B cell (primary cell): ENCODE data around the gene MSLN.

ENCODE experiments used
- EZH2 ChIP-seq: IDR thresholded peaks from 2 replicates; pipeline ENCODE4 v1.6.1; 2012; ENCODE audit warnings: borderline replicate concordance, low read depth, mild to moderate bottlenecking, moderate library complexity, low read length; ENCODE audit not compliant: insufficient read depth, poor library complexity, severe bottlenecking
- TF ChIP-seq, protein P1 (sequence below): fragments of 200-600 bp; IDR thresholded peaks from one replicate; pipeline ENCODE4 v1.8.0; 2022; ENCODE audit warnings: antibody characterized with exemption, mild to moderate bottlenecking

DNA sequence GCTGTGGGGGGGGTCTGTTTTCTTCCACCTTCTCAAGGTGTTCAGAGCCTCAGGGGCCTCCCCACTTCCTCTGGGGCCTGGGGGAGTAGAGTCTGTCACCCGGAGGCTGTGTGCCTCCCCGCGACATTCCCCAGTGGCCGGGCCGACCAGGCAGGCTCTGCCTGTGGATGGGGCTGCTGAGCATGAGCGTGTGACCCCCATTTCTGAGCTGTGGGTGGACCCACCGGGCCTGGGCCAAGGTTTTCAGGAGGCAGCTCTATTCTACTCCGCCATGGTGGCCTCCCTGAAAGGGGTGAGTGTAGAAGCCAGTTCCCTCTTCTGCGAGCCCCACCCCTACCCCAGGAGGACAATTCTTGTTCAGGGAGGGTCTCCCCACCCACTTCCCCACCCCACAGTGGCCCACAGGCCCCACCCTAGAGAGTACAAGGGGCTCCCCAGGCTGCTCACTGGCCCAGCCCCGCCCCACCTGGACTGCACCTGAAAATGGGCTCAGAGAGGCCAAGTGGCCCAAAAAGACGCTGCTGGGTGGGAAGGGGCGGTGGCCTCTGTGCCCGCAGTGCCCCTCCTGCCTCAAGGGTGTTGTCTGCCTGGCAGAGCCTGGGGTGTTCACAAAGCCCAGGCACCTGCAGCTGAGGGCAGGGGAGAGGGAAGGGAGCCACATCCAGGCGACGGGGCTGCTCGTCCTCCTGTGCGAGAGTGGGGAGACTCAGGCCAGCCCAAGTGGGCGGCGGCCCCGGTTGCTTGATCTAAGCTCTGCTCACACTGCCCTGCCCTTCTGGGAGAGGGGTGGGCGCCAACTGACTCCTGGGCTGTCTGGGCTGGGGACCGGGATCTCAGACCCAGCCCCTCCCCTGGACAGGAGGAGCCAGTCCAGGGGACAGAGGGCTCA is 1.3 kb downstream of the MSLN start:
- TF ChIP-seq, protein P1, sequence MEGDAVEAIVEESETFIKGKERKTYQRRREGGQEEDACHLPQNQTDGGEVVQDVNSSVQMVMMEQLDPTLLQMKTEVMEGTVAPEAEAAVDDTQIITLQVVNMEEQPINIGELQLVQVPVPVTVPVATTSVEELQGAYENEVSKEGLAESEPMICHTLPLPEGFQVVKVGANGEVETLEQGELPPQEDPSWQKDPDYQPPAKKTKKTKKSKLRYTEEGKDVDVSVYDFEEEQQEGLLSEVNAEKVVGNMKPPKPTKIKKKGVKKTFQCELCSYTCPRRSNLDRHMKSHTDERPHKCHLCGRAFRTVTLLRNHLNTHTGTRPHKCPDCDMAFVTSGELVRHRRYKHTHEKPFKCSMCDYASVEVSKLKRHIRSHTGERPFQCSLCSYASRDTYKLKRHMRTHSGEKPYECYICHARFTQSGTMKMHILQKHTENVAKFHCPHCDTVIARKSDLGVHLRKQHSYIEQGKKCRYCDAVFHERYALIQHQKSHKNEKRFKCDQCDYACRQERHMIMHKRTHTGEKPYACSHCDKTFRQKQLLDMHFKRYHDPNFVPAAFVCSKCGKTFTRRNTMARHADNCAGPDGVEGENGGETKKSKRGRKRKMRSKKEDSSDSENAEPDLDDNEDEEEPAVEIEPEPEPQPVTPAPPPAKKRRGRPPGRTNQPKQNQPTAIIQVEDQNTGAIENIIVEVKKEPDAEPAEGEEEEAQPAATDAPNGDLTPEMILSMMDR: no peak
- TF ChIP-seq EZH2: no peak
